HG03354 (cell line): Measurements from ENCODE around the gene NLRP12.
"Not testable (repeated sequence)": the region's sequence is repeated elsewhere in the genome, so short reads cannot be mapped to it uniquely, and the experiment has no call there.

Source experiments
- ATAC-seq: cut with Tn5 transposase; IDR thresholded peaks from one replicate; pipeline ENCODE4 v1.9.1; 2021; ENCODE audit warnings: mild to moderate bottlenecking; ENCODE audit not compliant: unreplicated experiment, poor library complexity, severe bottlenecking

Gene NLRP12

DNA sequence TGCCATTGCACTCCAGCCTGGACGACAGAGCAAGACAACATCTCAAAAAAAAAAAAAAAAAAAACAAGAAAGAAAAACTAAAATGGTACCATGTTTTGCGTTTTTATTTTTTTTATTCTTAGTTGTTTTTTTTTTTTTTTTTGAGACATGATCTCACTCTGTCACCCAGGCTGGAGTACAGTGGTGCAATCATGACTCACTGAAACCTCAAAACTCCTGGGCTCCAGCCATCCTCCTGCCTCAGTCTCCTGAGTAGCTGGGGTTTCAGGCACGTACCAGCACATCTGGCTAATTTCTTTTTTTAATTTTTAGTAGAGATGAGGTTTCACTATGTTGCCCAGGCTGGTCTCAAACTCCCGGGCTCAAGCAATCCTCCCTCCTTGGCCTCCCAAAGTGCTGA lies 16.8 kb upstream of the NLRP12 start:
- ATAC-seq = not testable (repeated sequence)

DNA sequence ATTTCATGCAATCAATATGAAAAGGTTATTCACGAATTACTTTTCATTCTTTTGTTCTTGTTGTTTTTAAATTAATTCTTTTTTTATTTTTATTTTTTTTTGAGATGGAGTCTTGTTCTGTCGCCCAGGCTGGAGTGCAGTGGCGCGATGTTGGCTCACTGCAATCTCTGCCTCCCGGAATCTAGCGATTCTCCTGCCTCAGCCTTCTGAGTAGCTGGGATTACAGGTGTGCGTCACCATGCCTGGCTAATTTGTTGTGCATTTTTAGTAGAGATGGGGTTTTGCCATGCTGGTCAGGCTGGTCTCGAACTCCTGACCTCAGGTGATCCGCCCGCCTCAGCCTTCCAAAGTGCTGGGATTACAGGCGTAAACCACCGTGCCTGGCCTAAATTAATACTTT lies 16.1 kb upstream of the NLRP12 start:
- not testable (repeated sequence) for ATAC-seq

DNA sequence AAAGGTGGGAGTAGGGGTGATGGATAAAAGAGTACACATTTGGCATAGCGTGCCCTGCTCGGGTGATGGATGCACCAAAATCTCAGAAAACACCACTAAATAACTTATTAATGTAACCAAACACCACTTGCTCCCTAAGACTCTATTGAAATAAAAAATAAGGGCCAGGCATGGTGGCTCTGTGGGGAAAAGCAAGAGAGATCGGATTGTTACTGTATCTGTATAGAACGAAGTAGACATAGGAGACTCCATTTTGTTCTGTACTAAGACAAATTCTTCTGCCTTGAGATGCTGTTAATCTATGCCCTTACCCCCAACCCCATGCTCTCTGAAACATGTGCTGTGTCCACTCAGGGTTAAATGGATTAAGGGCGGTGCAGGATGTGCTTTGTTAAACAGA lies 14.3 kb upstream of the NLRP12 start:
- ATAC-seq = not testable (repeated sequence)

DNA sequence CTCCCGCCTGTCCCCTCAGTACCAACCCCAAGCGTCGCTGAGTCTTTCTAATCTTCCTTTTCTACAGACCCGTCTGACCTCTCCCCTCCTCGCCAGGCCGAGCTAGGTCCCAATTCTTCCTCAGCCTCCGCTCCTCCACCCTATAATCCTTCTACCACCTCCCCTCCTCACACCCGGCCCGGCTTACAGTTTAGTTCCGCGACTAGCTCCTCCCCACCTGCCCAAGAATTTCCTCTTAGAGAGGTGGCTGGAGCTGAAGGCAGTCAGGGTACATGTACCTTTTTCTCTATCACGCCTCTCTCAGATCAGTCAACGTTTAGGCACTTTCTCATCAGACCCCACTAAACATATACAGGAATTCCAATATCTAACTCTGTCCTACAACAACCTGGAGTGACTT lies 8.7 kb upstream of the NLRP12 start:
- not testable (repeated sequence) for ATAC-seq

DNA sequence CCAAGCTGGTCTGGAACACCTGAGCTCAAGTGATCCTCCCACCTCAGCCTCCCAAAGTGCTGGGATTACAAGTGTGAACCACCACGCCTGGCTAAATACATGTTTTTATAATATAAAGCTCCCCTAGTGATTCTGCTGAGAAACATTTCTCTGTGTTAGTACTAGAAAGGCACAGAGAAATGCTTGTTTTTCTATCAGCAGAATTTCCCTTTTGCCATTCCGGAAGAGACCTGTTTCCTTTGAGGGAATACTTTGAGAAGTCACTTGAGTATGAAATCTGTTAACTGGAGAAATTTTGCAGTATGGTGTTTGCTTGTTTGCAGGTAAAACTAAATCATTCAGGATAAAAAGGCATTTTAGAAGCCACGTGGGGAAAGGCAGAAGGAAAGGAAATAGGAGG lies 4.4 kb upstream of the NLRP12 start:
- no peak for ATAC-seq

DNA sequence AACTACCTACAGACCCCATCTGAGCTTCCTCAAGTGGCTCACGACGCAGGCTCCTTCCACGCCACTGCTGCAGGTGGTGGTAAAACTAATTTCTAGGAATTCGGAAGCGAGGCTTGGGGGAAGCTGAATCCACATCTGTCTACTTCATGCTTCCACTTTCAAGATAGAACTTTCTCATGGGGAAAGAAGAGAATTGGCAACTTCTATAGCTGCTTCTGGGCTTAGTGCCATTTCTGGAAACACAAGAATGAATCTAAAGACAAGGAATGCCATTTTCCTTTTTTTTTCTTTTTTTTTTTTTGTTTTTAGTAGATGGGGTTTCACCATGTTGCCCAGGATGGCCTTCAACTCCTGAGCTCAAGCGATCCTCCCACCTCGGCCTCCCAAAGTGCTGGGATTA lies 2.8 kb upstream of the NLRP12 start:
- ATAC-seq = no peak

DNA sequence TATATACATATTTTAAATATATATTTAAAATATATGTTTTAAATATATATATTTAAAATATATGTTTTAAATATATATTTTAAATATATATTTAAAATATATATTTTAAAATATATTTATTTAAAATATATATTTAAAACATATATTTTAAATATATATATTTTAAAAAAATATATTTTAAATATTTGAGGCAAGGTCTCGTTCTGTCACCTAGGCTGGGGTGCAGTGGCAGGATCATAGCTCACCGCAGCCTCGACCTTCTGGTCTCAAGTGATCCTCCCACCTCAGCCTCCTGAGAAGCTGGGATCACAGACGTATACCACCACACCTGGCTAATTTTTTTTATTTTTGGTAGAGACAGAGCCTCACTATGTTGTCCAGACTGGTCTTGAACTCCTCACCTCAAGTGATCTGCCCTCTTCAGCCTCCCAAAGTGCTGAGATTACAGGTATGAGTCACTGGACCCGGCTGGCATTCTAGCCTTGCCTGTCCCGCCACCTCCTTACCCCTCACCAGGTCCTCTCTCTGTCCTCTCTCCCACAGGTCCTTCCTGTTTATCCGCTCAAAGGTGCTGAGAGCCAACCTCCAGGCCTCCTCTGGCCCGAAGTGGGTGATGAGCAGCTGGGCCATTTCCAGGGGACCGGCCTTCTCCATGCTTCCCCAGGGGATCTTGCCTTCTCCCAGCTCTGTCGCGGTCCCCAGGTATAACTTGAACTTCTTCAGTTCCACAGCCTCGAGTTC lies 564 bp downstream of the NLRP12 start:
- no peak for ATAC-seq

DNA sequence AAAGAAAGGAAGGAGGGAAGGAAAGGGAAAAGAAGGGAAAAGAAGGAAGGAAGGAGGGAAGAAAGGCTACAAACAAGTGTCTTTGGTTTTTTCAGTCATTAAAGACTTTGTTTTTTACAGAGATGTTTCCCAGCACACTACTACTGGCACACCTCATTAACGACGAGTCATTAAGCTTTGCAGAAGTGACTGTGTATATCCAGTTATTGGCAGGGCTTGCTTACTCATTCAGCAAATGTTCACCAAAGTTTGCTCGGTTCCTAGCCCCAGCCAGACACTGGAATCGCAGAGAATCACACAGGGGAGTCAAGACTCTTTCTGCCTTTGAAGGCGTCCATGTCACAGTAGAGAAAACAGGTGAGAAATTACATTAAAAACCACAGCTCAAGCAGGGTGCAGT lies 4.3 kb downstream of the NLRP12 start:
- ATAC-seq = no peak

DNA sequence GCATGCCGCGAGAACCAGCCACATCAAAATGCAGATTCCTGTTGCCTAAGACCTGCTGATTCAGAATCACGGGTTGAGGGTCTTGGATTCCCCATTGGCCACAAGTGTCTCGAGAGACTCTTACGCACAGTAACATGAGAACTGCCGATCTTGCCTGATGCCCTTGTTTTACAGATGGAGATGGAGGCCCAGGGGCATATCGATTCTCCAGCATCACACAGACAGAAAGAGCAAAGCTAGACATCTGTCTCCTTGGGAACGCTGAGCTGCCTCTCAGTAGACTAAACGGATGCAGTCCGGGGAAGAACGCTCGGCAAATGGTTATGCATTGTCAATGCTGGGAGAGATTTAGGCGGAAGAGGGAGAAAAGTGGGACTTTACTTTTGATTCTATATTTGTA lies 5.4 kb downstream of the NLRP12 start:
- ATAC-seq = no peak

DNA sequence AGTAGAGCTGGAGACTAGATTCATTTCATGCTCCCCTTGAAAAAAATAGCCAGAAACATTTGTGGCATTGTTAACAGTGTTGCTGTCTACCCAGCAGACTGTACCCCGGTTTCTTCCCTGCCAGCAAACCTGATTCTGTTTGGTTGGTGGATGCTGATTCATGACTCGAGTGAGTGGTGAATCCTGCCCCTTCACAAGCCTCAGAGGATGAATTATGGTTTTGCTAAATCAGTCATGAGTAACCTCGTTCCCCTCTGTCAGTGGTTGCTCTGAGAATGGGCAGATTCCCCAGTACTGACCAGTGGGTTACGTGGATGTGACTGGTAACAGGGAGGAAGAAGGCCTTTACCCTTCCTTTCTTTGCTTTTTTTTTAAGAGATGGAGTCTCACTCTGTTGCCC lies 10.1 kb downstream of the NLRP12 start:
- no peak for ATAC-seq

DNA sequence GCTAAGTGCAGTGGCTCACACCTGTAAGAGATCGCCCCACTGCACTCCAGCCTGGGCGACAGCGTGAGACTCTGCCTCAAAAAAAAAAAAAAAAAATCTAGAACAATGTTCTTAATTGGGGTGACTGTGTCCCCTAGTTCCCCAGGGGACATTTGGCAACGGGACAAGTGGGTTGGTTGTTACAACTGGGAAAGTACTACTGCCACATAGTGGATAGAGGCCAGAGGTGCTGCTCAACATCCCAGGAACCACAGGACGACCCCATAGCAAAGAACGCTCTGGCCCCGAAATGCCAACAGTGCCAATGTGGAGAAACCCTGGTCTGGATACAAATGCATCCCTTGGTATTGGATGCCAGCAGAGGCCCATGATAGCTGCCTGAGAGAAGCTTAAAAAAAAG lies 11.8 kb downstream of the NLRP12 start:
- no peak for ATAC-seq

DNA sequence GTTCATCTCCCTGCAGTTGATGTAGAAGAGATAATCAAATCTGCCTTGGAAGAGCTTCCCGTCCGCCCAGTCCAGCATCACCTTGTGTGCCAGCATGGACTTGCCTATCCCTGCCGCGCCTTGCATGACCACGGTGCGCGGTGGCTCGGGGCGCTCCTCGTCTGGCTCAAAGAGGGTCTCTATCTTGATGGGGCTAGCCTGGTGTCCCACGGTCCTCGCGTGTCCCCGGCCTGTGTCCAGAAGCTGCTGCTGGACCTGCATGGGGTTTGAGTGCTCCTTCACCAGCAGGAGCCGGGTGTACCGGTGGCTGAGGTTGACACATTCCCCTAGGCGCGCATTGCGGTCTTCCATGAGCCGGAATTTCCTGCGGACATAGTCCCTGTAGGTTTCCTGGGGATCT lies 13.2 kb downstream of the NLRP12 start:
- ATAC-seq = no peak

DNA sequence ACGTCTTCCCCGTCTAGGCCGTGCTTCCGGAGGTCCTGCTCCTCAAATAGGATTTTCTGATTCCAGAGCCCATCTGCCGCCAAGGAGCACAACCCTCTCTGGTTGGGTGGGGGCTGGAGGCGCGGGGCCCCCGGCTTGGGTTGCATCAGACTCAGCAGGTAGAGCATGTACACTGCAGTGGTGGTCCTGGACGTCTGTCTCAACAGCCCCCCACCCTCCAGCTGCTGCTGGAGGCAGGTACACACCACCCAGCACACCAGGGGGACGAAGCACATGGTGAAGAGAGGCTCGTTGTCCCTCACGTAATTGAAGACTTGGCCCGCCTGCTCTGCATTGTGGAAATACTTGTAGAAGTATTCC lies 13.9 kb downstream of the NLRP12 start:
- ATAC-seq = no peak

DNA sequence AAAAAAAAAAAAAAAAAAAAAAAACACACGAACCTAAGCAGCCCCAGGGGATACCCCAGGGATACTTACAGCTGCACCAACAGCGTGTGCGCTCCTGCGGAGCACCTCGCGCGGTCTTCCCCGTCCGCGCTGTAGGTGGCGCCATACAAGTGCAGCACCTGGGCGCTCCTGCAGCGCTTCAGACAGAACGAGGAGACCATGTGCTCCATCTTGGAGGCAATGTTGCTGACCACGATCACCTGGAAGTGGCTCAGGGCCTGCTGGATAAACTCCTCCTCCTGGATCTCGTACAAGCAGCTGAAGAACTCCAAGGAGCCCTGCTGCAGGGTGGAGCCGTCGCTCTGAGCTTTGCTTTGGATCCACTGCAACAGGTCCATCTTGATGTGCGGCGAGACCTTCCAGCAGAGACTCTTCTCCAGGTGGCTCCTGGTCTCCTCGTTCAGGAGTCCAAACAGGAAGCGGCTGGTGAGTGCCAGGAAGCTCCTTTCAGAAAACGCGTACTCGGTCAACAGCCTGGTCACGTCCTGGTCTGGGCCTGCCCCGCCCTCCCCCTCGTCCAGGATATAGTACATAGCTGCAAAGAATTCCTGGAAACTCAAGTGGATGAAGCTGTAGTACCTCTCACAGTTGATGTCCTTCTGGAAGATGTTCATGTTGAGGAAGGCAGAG lies 14.5 kb downstream of the NLRP12 start:
- no peak for ATAC-seq

DNA sequence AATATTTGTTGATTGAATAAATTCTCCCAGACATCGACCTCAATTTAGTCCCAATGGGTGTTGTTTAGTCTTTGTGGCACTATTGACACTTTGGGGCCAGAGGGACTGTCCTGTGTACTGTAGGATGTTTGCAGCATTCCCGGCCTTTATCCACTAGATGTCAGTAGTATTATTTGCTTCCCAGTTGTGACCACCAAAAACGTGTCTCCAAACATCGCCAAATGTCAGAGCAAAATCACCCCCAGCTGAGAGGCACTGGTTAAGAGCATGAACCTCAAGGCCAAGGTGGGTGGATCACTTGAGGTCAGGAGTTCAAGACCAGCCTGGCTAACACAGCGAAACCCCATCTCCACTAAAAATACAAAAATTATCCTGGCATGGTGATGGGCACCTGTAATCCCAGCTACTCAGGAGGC lies 15.4 kb downstream of the NLRP12 start:
- ATAC-seq = no peak

DNA sequence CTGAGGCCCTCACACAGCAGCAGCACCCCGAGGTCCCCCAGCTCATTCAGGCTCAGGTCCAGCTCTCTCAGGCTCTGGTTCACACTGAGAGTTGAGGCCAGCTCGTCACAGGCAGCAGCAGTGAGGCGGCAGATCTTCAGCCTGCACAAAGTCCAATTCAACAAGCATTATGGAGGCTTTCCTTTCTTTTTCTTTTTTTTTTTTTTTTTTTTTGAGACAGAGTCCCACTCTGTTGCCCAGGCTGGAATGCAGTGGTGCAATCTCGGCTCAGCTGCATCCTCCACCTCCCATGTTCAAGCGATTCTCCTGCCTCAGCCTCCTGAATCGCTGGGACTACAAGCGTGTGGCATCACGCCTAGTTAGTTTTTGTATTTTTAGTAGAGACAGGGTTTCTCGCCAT lies 22.9 kb downstream of the NLRP12 start:
- no peak for ATAC-seq

DNA sequence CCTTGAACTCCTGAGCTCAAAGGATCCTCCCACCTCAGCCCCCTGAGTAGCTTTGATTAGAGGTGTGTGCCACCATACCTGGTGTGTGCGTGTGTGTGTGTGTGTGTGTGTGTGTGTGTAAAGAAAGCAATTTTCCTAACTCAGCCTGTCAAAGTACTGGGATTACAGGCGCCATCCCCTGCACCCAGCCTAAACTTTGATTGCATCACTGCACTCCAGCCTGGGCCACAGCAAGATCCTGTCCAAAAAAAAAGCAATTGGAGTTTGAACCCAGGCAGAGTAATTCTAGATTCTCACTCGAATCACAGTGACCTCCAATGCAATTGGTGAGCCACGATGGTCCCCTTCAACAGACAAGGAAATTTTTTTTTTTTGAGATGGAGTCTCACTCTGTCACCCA lies 29.1 kb downstream of the NLRP12 start:
- ATAC-seq = no peak

DNA sequence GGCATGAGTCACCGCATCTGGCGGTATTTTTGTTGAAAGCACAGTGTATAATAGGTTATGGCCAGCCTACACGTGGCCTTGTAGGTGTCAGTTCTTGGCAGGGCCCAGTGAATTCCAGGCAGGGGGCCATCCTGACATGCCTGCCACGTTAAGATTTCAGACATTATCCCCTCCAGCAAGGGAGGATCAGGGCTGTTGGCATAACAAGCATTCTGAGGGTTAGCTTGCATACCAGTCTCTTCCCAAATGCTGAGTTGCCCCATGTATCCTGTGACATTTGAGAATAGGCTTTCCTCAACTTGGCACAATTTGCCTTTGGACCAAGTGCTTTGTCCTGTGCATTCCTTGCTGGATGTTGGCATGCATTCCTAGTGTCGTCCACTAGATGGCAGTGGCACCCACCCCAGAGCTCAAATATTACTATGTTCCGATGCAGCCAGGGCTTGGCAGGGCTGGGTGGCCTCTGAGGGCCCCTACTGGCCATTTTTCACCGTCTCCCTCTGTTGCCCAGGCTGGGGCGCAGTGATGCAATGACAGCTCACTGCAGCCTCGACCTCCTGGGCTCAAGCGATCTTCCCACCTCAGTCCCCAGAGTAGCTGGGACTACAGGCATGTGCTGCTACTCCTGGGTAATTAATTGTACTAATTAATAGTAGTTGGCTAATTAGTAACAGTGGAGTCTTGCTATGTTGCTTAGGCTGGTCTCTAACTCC lies 31.2 kb downstream of the NLRP12 start:
- ATAC-seq = peak; percentile 81

DNA sequence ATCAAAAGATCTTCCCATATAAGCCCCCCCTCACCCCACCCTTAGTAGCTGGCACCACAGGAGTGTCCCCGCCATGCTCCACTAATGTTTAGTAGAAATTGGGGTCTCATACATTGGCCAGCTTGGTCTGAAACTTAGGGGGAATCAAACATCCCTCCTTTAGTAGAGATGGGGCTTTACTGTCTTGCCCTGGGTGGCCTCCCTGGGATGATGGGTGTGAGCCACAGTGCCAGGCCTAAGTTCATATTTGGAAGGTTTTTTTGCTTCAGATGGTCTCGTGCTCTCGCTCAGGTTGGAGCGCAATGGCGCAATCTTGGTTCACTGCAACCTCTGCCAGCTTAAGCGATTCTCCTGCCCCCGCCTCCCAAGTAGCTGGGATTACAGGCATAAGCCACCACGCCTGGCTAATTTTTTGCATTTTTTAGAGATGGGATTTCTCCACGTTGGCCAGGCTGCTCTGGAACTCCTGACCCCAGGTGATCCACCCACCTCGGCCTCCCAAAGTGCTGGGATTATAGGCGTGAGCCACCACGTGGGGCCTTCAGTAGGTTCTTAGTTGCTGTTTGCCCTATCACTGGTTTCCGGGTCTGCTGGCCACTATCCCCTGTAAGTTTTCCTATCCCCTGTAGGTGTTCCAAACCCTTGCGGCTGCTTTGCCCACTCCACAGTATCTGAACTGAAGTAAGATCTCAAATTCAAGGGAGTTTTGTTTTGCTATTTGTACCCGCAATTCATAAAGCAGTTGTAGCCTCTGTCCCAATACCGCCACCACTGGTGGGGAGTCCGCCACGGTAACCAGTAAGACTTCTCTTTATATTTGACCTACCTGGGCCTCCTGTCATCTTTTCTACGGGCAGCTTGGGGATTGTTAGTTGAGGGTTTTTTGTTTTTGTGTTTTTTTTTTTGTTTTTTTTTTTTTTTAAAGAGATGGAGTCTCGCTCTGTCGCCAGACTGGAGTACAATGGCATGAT lies 34.1 kb downstream of the NLRP12 start:
- ATAC-seq = no peak

DNA sequence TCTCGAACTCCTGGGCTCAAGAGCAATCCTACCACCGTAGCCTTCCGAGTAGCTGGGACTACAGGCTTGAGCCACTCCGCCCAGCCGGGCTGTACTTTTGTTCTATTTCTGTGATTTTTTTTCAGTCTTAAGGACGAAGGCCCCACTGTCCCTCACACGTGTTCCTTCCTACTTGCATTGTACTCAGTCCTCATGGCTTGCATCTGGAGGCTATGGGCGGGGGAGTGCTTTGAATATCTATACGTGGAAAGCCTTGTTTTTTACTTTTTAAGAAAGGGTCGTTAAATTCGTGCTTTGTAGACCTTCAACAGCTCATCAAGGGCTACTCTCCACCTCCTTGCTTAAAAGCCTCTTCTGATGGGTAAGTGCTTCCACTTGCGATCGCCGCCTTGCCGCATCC lies 36.8 kb downstream of the NLRP12 start:
- ATAC-seq = no peak
